T47D (cell line): Measurements from ENCODE around the gene OGA.

ENCODE experiments used
- DNase-seq, 2 experiments: peaks; one replicate each; pipeline versions ENCODE4 v3.0.0 to v3.0.0-alpha.2; 2011 to 2012; ENCODE audit warnings: low read depth in 1 of 2, low spot score in 1 of 2
- JUND ChIP-seq: IDR thresholded peaks from 2 replicates; pipeline ENCODE4 v1.6.1; 2012; ENCODE audit warnings: low read depth
- in situ Hi-C: cut with HindIII; loops from 2 replicates; pipeline ENCODE4 v1.10.0; 2016; ENCODE audit warnings: low sequenced_read_pairs, low pct_unique_long_range_greater_than_20kb

The OGA gene

DNA sequence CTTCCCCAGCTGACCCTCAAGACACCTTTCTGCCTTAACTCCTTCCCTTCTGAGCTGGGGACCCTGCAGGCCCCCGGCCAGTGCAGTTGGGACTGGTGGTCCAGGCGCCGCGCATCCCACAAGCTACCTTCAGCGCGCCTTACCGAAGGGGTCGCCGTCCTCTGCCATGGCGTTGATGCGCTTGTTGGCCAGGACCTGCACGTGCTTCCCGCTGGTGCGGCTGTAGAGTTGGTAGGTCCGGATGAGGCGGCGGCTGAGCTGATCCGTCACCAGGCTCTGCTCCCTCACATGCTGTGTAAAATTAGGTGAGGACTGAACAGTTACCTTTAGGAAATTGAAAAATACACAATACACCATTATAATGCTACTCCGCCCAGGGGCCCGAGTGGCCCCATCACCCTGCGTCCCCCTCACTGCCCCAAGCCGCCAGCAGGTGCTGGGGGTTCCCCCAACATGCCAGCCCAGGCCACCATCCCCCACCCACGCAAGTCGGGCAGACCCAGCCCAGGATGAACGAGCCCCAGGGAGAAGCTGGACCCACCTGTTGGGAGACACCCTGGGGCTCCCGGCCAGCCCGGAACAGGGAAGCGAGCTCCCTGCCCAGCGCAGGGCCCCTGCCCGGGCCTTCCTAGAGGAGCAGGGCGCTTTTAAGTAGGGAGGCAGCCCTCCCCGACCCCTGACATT, 43.5 kb downstream of the OGA start:
- no peak for DNase-seq
- no peak for TF ChIP-seq JUND
- in situ Hi-C loops, result no loop called here

GRCh38 chr10:101773923-101774588, 44.2 kb downstream of the OGA start:
- in situ Hi-C loops, result no loop called here
- DNase-seq, result no peak
- no peak for TF ChIP-seq JUND

DNA sequence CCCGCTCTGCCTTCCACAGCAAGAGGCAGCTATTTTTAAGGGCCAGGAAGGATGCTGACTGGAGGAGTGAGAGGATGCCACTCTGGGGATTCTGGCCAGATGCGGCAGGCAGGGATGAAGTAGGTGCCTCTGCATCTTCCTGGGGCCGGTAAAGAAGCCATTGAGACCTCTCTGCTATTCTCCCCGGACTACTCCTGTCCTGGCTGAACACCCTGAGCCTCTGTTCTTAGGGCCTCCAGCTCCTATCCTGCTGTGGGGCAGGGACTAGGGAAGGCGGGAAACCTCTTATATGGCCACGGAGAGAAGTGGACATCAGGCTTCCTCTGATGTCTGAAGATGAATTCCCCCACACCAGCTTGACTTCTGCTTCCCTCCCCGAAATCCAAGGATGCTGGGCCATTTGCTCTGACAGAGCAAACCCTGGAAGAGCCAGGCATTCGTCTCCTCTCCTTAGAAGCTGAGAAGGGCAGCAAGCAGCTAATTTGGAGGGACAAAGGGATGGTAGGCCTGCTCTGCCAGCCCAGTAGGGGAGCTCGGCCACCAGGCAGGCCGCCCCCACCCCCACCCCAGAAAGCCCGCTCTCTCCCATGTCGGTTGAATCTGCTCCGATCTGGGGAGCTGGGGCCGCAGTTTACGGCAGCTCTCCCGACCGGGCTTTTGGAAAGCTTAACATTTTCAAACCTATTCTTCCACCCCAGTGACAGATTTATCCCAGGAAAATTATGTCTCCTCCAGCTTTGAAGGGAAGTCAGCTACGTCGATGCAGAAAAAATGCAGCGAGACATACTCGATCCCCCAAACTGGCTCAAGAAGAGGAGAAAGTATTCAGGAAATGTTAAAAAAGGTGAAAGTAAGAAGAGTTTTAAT, 45.1 kb downstream of the OGA start:
- in situ Hi-C loops, result no loop called here
- no peak for TF ChIP-seq JUND
- DNase-seq, result no peak

DNA sequence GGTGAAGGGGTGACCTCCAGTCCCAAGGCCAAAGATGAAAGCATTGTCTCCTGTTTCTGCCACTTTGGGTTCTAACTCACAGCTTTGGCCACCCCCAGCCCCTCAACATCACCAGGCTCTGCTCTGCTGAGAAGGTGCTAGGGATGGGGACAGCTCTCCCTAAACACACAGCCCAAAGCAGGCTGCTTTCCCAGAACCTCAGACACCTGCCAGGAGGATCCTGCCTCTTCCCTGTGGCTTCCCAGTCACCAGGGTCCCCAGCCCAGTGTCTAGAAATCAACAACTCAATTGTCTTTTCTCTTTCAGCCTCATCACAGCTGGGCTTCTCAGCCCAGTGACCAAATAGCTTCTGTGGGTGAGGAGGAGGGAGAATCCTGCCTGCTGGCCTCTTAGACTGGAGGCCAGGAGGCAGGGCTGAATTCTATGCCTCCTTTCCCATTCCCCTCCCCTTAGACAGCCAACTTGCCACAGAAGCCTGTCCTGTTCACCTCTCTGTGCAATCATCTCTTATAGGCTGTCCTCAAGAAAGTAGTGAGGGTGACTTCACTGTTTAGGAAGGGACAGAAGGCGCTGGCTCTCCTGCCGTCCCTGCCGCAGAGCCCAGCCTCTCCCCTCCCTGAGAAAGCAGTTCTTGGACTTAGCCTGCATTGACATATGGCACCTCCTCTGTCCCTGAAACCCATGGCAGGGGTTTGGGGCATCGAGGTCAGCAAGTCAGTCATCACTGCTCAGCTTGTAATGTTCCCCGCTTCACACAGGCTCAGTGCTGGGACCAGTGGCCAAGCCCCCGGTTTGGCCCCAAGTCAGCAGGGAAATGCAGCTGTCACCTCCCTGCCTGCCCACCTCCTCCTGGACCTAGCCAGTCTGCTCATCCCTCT, 46.0 kb downstream of the OGA start:
- DNase-seq, result no peak
- no peak for TF ChIP-seq JUND
- in situ Hi-C loops, result no loop called here

DNA sequence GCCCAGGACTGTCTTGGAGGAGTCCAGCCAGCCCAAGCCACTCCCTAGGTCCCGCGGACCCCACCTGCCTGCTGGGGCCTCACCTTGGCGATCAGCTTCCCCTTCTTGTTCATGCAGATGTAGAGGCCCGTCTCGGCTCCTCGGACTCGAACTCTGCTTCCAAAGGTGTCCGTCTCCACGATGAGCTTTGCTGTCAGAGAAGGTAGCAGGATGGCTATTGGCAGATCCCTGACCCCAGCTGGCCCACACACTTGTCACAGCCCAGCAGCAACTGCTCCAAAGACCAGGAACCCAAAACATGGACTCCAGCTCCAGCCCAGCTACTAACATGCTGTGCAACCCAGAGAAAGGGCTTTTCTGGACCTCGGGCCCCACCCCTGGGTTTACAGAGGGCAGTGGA, 46.9 kb downstream of the OGA start:
- in situ Hi-C loops, result no loop called here
- no peak for TF ChIP-seq JUND
- DNase-seq, result no peak

- in situ Hi-C loops, result no loop called here
- no peak for DNase-seq
- no peak for TF ChIP-seq JUND
Observed at GRCh38 chr10:101770331-101771215, 47.7 kb downstream of the OGA start.

DNA sequence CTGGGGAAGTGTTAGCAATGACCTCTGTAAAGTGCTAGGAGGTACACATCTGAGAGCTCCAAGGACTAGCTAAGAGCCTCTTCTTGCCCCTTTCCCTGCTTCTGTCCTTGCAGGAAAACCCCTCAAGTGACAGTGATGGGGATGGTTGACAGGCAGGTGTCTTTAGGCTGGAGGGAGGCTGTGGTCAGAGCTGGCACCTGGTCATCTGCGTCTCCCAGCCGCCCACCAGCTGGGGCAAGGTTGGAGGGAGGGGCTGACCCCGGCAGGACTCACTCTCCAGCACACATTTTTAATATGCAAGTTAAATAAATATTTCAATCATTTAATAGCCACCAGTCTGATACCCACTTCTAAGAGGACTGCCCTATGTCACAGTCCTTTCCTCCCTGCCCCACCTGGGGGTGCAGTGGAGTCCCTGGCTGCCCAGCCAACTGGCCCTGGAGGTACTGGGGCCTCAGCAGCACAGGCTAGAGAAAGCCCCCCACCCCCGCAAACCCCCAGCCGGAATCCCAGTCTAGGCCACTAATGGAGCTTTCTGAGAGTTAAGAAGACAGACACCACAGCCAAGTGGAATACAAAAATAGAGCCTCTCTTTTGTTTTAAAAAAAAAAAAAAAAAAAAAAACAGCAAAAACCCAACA, 48.6 kb downstream of the OGA start:
- DNase-seq, result no peak
- TF ChIP-seq JUND, result no peak
- in situ Hi-C loops, result no loop called here

- no peak for DNase-seq
- TF ChIP-seq JUND, result no peak
- in situ Hi-C loops, result no loop called here
Observed at GRCh38 chr10:101768791-101769170, 49.5 kb downstream of the OGA start.

DNA sequence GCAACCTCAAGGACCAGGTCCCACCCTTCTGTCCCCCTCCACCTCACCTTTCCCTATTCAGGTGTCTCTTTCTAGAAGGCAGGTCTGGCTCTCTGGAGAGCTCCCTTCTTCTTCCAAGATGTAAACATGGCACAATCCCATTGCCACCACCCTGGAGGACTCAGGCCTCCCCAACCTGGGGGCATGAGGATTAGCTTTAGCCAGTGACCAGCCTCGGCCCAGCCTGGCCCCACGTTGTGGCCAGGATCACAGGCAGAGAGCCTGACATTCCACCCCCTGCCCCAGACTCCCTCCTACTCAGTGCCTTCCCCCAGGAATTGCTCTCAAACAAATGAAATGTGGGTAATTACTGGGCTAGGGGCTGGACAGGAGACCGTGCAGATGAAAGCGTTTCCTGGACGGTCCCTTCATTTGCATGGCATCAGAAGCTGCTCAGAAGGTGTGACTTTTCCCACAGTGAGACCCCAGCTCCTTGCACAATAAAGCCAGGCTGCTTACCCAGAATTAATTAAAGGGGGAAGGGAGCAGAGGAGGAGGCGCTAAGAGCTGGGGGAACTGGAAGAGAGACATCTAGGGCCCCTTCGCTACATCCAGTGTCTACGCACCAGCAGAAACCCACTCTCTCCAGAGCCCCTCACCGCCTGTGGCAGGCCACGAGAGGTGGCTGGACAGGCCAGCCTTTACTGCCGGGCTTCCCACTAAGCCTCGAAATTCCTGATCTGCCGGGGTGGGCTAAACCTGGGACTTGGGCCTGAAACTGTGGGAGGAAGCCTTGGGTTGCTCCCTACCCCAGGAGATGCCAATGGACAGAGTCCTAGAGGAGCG, 50.1 kb downstream of the OGA start:
- no peak for DNase-seq
- in situ Hi-C loops, result no loop called here
- TF ChIP-seq JUND, result no peak

- in situ Hi-C loops, result no loop called here
- no peak for TF ChIP-seq JUND
- no peak for DNase-seq
Observed at GRCh38 chr10:101767600-101767945, 50.7 kb downstream of the OGA start.
